ENCODE data around the gene VSTM2L. TPM values are rescaled to one million over a fixed set of nuclear protein-coding genes. Genes with fewer than 3 reads are reported as not detected.

VSTM2L gene
- total and polyA plus RNA-seq, 8 donors = 1.1 to 10.1 (median 2.8) TPM

- no peak for DNase-seq
- Histone ChIP-seq H3K27ac (no peak overlapping the region), H3K4me3 (no peak overlapping the region), H3K9me3 (no peaks in the 10 kb centered on the region), H3K27me3 (peaks cover 0 to 6% (median 0%) of the 10 kb centered on the region in 4 donors), H3K4me1 (peaks cover 0 to 7% (median 0%) of the 10 kb centered on the region in 3 donors), H3K36me3 (no peaks in the 10 kb centered on the region)
- no peak for TF ChIP-seq CTCF (IDR thresholded peaks at IDR 0.05)
- ATAC-seq = no peak
- intact Hi-C loops (cut with DNase I) = no loop called here
- no peak for FAIRE-seq
- 39 to 44% methylated on average over 16 of the region's 16 CpGs for WGBS, 2 donors
Measured at GRCh38 chr20:37905671-37906613, 3.0 kb downstream of the VSTM2L start.

DNA sequence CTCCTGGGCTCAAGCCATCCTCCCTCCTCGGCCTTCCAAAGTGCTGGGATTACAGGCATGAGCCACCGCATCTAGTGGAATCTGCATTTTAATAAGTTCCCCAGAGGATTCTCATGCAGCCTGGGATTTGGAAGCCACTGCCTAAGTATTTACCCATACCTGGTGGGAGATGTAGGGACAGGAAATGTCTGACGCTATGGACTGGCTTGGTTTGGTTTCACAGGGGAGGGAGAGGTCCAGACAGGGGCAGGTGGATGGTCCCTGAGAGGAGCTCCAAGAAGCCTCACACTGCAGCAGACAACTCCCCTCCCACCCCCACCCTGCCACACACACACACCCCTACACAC lies 4.4 kb downstream of the VSTM2L start:
- no peak for TF ChIP-seq CTCF (IDR thresholded peaks at IDR 0.05)
- intact Hi-C loops (cut with DNase I) = no loop called here
- FAIRE-seq (no peak), ATAC-seq (no peak), DNase-seq (no peak)
- Histone ChIP-seq H3K27ac (no peak overlapping the region), H3K4me1 (peaks cover 0 to 5% (median 0%) of the 10 kb centered on the region in 3 donors), H3K4me3 (no peak overlapping the region), H3K9me3 (no peaks in the 10 kb centered on the region), H3K36me3 (no peaks in the 10 kb centered on the region), H3K27me3 (no peaks in the 10 kb centered on the region)
- 60 to 61% methylated on average over 3 of the region's 3 CpGs for WGBS, 2 donors

DNA sequence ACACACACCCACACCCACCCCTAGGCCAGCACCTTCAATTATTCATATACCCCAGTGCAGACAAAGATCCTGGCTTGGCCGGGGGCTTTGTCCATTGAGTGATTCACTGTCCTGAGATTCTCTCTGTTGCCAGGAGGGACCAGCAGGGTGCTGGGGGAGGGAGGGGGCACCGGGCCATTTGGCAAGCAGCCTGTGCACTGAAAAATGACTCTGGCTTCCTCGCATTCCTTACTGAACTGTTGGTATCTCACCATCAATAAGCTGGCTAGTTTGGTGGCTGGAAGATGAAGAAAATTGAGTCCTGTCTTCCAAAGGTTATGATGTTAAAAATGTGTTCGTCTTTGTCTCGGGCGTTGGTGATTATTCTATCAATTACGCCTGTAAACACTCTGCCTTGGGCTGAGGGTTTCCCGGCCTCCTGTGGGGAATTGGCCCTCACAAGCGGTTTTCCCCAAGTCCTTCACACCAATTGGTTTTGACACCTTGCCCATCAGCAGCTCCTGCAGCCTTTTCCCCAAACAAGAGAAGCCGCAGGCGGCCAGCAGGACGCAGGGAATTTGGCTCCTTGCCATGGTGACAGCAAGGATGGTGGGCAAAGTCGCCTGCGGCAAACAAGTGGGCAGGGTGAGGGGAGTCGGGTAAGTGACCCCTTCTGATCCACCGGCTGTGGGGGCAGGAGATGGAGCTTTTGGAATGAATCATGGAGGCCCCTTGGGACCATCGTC lies 4.9 kb downstream of the VSTM2L start:
- FAIRE-seq (no peak), DNase-seq (no peak), ATAC-seq (peak in 2 of 4 donors; percentile 5 to 14)
- no peak overlapping the region for H3K4me3 ChIP-seq
- H3K27me3 ChIP-seq = no peaks in the 10 kb centered on the region
- H3K9me3 ChIP-seq = no peaks in the 10 kb centered on the region
- no peak overlapping the region for H3K27ac ChIP-seq
- TF ChIP-seq CTCF (IDR thresholded peaks at IDR 0.05) = no peak
- intact Hi-C loops (cut with DNase I) = no loop called here
- H3K4me1 ChIP-seq = no peaks in the 10 kb centered on the region
- 35 to 41% methylated on average over 17 of the region's 17 CpGs for WGBS, 2 donors
- H3K36me3 ChIP-seq = no peaks in the 10 kb centered on the region

- no peak for TF ChIP-seq CTCF (IDR thresholded peaks at IDR 0.05)
- no peaks in the 10 kb centered on the region for H3K27me3 ChIP-seq
- intact Hi-C loops (cut with DNase I) = no loop called here
Measured at GRCh38 chr20:37911261-37911660, 8.3 kb downstream of the VSTM2L start.

More at GRCh38 chr20:37911261-37911660, 8.3 kb downstream of the VSTM2L start:
- DNase-seq (no peak), ATAC-seq (no peak), FAIRE-seq (no peak)
- H3K4me3 ChIP-seq = no peak overlapping the region
- H3K4me1 ChIP-seq = no peaks in the 10 kb centered on the region
- 52 to 65% methylated on average over 9 of the region's 9 CpGs for whole genome bisulfite sequencing, 2 donors
- no peak overlapping the region for H3K27ac ChIP-seq
- no peaks in the 10 kb centered on the region for H3K36me3 ChIP-seq
- H3K9me3 ChIP-seq = no peaks in the 10 kb centered on the region
